EH (cell line): ENCODE measurements around the gene TACC2.
"Not testable (repeated sequence)": the region's sequence is repeated elsewhere in the genome, so short reads cannot be mapped to it uniquely, and the experiment has no call there.

ENCODE experiments used
- DNase-seq: peaks from one replicate; pipeline ENCODE4 v3.0.0-alpha.2; 2015; ENCODE audit warnings: low read depth

Gene TACC2, protein sequence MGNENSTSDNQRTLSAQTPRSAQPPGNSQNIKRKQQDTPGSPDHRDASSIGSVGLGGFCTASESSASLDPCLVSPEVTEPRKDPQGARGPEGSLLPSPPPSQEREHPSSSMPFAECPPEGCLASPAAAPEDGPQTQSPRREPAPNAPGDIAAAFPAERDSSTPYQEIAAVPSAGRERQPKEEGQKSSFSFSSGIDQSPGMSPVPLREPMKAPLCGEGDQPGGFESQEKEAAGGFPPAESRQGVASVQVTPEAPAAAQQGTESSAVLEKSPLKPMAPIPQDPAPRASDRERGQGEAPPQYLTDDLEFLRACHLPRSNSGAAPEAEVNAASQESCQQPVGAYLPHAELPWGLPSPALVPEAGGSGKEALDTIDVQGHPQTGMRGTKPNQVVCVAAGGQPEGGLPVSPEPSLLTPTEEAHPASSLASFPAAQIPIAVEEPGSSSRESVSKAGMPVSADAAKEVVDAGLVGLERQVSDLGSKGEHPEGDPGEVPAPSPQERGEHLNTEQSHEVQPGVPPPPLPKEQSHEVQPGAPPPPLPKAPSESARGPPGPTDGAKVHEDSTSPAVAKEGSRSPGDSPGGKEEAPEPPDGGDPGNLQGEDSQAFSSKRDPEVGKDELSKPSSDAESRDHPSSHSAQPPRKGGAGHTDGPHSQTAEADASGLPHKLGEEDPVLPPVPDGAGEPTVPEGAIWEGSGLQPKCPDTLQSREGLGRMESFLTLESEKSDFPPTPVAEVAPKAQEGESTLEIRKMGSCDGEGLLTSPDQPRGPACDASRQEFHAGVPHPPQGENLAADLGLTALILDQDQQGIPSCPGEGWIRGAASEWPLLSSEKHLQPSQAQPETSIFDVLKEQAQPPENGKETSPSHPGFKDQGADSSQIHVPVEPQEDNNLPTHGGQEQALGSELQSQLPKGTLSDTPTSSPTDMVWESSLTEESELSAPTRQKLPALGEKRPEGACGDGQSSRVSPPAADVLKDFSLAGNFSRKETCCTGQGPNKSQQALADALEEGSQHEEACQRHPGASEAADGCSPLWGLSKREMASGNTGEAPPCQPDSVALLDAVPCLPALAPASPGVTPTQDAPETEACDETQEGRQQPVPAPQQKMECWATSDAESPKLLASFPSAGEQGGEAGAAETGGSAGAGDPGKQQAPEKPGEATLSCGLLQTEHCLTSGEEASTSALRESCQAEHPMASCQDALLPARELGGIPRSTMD (N-terminal part only)

DNA sequence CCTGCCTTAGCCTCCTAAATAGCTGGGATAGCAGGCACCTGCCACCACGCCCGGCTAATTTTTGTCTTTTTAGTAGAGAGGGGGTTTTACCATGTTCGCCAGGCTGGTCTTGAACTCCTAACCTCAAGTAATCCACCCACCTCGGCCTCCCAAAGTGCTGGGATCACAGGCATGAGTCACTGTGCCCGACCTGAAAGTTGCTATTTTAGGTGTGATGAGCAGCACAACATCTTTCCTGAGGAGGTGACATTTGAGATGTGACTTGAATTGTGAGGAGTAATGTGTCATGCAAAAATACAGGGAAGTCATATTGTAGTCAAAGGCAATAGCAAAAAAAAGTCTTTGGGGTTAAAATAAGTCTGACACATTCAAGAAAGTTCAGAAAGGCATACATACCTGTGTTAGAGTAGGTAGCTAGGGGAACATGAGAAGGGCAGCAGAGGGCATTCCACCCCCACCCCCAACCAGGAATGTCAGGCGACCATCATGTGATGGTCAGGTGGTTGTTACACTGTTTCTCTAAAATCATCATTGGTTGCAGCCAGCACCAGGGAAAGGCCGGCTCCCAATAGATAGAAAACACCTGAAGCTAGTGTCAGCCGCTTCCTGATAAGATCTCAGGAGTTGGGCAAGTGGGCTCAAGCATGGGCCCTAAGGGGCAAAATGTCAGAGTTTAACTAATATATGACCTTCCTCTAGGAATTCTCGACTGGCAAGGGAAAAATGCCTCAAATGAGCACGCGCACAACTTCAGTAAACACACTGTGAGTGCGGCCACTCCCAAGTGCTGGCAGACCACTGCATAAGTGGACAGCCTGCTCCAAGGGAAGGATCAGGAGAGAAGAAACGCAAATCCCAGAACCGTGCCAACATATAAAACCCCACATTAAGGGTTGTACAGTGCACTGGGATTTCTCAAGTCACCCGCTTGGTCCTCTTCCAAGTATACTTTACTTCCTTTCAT, at the start of gene TACC2:
Gene TACC2, plus strand, starts transcription at position 803 of the 964 bp plus-strand sequence. CDS start 32,819 bp downstream, outside the sequence.
- DNase-seq: no peak

DNA sequence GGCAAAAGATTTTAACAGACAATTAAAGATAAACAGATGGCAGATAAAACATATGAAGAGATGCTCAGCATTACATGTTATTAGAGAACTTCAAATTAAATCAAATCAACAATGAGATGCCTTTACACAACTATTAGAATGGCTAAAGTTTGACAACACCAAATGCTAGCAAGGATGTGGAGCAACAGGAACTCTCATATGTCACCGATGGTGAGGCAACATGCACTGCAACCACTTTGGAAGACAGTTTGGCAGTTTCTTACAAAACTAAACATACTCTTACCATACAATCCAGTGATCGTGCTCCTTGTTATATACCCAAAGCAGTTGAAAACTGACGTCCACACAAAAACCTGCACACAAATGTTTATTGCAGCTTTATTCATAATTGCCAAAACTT, 47.4 kb upstream of the TACC2 start:
- DNase-seq: no peak

DNA sequence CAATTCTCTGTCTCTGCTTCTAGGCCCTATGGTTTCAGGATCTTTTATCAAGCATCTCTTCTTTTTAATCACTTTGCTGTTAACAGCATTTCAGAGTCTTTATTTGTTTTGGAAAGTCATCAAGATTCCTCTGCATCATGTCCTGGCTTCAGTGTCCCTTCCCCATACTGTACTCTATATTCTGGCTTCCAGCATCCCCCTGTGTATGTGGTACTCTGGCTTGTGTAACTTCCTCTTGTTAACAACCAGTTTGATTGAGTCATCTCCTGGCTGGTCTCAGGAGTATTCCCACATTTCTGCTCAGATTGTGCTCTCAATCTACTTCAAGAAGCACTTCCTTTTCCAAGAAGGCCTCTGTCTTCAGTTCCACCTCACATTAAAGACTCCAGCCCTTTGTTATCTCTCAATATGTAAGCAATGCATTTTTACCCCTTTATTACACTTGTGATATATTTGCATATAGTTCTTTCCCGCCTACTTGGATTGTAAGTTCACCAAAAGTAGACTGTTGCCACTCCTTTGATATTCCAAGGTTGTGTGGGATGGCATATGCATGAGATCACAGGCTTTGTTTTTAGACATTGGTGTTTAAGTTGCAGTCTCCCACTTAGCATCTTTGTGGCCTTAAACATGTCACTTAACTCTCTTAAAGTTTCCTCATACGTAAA, 46.1 kb upstream of the TACC2 start:
- DNase-seq: peak; percentile 98

DNA sequence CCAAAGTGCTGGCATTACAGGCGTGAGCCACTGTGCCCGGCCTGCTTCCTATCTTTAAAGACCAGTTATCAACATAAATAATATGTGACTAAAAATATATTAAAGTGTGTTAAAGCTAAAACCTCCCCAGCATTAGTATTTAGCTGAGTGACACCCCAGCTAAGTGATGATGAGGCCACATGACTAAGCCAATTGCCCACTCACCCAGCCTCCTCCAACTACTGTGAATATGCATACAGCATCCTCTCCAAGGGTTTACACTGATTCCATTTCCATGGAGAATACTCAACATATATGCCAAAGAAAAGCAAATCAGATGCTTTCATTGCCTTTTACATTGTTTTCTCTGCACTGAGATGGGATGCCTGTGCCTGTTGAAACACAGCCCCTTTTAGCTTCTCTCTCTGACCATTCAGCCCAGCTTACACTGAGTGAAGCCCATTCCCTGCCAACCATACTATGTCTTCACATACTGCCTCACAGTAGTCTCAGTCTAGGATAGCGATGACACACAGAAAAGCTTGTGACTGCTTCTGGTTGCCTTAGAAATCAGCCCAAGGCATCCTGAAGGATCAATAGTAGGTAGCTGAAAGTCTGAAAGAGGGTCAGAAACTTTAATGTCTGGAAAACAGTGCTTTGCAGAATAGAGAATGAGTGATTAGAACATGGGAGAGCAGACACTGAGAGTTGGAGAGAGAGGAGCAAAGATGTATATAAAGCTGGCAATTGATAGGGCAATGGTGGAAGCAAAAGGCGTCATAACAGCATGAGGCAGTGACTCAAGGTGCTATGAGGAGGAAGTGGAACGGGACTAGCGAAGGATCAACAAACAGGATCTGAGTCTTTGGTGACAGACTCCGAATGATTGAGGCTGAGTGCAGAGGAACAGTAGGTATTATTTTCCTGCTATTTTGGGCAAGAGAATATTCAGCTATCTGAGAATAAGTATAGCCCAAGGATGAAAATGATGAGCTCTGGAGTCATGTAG, 41.3 kb upstream of the TACC2 start:
- no peak for DNase-seq

DNA sequence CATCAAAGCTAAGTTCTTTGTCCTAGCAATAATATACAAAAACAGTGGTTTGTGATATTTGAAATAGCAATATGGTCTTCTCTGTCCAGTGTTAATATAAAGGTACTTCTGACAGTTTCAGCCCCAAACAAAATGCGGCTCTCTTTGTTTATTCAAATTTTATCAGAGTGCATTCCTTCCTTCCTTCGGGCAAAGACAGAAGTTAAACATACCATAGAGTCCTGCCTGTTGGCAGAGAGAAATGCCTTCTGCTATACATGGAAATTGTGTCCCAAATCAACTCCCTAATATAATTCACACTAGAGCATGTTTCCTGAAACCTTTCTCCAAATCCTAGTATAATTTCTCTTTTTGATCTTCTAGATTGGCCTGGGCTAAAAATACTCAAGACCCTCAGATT, 39.9 kb upstream of the TACC2 start:
- DNase-seq: no peak

DNA sequence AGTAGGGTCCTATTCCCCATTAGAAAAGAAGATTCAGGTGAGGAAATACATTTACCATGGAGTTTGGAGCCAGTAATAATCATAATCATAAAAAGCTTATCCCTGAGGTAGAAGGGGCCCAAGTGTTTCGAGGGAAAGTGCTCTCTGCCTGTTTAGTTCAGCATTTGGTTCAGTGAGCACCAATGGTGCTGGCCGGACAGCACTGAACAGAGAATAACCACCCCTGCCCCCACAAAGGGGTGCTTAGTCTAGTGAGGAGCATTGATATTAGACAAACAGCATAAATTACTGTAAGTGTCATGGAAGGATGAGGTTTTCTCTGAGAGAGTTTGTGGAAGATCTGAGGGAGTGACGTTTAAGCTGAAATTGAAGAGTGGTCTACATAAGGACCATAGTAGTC, 39.5 kb upstream of the TACC2 start:
- no peak for DNase-seq

DNA sequence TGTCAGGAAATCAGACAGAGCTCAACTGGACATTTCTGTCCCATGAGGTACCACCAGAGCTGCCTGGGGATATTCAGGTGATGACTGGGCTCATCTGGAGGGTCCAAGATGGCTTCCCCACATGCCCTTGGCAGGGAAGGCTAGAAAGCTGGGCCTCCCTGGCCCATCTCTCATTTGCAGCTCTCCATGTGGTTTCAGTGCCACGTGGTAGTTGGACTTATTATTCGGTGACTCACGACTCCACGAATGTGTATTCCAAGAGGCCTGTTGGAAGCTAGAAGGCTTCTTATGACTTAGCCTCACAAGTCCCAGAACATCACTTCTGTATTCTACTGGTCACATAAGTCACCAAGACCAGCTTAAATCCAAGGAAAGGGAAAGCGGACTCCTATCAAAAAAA, 36.7 kb upstream of the TACC2 start:
- peak; percentile 64 for DNase-seq

DNA sequence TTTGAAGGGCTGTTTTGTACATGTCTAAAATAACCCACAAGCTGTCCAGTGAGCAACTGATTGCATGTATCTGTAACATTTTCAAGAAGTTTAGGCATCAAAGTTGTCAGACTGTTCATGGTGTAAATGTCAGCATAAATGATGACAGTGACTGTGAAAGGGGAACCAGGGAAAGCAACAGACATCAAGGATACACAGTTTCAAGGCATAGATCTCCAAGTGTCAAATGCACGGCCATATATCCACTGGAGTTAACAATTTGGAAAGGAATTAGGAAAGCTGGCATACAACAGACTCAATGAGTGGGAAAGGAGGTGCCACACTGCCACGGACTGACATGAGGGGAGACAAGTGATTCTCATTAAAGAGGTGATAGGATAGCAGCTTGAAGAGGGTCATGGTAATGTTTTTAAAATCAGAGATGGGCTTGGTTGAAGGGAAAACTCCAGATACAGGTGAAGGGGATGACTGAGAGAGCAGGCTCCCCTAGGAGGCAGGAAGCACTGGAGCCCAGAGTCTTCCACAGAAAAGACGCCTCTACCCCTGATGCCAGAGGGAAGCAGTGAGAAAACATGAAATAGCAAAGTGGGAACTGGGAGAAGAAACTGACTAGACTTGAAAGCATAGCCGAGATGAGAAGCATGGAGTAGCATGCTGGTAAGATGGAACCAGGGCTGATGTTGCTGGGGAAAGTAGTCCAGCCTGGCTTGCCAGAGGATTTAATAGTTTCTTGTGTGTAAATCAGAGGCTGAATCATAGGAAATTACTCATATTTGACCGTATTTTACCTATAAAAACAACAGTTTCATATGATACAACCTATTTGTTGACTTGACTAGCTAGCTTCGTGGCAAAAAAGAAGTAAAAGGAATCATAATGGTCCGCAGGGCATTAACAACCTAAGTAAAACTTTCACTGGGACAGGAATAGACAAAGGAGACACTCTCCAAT, 32.6 kb upstream of the TACC2 start:
- peak; percentile 50 for DNase-seq

DNA sequence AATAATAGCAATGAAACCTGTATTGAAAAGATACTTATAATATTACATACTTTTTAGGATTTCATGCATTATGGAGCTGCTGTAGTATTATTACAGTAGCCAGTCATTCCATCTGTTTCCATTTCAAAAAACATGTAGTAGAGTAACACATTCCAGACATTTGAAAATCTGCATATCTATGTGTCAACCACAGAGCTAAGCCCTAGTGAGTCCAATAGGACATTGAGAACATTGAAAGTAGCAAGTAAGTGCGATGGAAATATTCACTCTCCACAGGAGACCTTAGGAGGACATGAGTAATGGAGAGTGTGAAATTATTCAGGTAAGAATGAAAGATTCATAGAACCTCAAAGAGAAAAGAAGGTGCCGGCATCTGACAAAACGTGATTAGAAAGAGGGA, 29.3 kb upstream of the TACC2 start:
- DNase-seq: no peak

DNA sequence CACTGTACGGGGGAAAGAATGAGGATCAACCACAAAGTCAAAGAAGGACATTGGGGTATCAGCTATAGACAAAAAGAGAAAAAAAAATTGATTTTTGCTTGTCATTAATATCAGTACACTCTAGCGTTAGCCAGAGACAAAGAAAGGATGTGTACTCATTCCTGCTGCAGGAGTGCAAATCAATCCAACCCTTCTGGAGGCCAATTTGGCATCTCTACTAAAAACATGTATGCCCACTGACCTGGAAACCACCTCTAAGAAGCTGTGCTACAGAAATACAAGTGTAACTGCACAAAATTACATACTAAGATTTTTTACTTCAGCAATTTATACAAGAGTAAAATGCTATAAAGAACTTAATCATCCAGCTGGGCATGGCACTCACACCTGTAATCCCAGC, 27.5 kb upstream of the TACC2 start:
- no peak for DNase-seq

DNA sequence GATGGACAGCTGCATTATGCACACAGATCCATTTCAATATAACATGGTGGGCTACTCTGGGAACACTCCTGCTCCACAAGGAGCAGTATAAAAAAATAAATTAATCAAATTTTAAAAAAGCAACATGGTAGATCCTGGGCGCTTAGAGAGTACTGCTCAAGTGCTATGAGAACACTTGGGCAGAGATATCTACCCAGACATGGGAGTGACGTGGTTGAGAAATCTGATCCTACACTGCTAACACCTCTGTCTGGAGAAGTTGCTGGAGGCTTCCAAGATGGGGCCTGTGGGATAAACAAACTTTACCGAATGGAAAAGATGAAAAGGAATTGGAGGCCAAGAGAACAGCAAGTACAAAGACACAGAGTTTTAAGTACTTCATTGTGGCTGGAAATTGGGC, 23.0 kb upstream of the TACC2 start:
- DNase-seq: no peak

DNA sequence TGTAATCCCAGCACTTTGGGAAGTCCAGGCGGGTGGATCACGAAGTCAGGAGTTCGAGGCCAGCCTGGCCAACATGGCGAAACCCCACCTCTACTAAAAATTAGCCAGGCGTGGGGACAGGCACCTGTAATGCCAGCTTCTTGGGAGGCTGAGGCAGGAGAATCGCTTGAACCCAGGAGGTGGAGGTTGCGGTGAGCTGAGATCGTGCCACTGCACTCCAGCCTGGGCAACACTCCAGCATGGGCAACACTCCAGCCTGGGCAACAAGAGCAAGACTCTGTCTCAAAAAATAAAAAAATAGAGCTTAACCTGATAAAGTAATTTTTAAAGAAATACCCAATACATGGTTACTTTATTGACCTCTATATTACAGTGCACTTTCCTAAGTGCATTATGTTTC, 19.9 kb upstream of the TACC2 start:
- DNase-seq: not testable (repeated sequence)

DNA sequence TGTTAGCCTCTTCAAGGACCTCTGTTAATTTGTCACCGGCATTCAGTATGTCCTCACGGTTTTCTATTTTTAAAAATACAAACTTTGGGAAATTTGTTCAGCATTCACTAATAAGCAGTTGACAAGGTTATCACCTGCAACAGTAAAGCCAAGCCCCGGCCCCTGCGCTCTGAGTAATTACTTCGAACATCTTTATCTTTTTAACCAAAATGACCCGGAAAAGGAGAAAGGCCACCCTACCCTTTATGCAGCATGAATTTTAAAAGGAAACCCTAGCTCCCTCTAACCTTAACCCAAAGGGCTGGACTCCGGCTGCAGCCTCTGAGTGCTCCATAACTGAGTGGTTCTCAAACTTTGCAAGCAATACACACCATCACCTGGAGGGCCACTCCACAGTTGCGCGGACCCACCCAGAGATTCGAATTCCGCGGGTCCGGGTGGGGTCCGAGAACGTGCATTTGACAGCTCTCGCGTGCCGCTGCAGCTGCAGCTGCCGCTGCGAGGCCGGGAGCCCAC, 14.9 kb upstream of the TACC2 start:
- DNase-seq: no peak

DNA sequence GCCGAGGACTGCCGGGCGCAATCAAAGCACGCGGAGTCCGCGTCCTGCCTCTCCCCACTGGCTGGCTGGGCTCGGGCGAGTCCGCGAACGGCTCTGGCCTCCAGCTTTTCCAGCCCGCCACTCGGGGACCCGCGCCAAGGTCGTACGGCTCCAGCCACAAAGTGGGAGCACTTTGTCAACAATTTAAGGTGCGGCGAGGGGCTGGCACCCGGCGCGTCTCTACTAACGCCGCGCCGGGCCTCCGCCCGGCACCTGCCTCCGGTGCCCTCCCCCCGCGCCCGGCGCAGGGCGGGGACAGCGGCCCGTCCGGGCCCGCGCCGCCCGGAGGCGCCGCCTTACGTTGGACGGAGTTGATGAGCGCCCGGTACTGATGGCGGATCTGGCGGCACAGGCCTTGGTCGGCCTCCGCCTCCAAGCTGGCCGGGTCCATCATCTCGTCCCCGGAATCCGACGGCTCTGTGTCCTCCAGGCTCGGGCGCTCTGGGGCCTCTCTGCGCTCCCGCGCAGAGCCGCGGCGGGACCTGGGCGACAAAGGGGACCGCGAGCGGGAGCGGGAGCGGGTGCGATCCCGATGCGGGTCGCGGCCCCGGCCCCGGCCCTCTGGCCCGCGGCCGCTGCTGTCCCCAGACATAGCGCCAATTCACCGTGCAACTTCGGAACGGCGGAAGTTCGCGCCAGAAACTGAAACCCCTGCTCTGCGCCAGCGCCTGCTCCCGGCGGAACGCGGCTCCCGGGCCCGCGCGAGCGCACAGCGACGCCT, 14.2 kb upstream of the TACC2 start, which contains the start of gene NSMCE4A:
Gene NSMCE4A, minus strand, starts transcription at position 683 of the 760 bp plus-strand sequence. Its CDS starts 52 bp downstream, at position 631.
- DNase-seq: peak; percentile 75

DNA sequence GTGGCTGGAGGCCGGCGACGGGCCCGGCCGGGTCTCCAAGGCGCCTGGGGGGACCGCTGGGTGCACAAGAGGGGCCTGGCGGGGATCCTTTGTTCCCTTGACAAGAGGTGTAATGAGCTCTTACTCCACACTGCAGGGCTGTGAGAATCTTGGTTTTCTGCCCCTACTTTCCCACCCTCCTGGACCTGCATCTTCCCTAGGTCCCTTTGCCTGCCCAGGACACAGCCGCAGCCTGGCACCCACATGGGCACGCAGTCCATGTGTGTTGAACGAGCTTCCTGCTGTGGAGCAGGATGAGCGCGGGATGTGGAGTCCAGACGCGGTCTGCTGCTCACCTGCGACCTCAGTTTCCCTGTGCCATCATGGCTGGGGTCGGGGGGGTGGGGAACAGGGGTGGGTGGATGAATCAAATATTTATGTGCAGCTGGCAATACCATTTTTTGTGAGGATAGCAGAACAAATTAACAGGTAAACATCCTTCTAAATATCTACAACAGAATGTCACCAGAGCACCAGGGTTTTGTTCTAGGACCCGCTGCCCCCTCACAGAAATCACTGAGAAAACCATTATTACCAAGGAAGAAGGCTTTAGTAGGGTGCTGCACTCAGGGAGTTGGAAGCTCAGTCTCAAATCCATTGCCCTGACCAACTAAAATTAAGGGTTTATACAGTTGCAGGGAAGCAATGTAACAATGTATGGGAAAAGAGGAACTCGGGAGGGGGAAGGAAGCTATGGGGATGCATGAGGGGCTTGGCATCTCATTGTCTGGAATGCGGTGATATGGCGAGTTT, 13.5 kb upstream of the TACC2 start:
- no peak for DNase-seq

DNA sequence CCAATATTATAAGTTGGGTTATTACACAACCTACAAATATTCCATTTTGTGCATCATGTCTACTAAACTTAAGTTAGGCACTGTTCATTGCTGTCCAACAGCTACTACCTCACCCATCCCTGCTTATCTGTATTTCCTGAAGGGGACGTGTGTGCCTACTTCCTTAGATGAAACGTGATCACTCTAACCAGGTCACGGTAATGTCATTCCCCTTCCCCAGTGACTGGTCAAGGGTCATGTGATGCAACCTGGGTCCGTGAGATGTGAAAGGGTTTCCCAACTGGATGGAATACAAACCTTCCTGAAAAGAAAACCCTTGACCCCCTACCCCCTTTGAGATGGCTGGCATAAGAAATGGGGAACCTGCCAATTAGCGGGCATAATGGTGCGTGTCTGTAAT, 12.4 kb upstream of the TACC2 start:
- no peak for DNase-seq
